Duodenal mucosa (tissue), 2 donors: ENCODE measurements around the gene IL21R.
"Not testable (repeated sequence)": the region's sequence is repeated elsewhere in the genome, so short reads cannot be mapped to it uniquely, and the experiment has no call there.

Experiments
- H3K27ac ChIP-seq: one replicate; pipeline ENCODE4 v1.7.0; 2013; ENCODE audit warnings: low read depth, low read length
- H3K27me3 ChIP-seq, 2 donors: one replicate each; pipeline ENCODE4 v1.7.0; 2013; ENCODE audit warnings: low read length in 2 of 2, control low read depth in 1 of 2; ENCODE audit not compliant: insufficient read depth in 2 of 2, control insufficient read depth in 1 of 2
- H3K36me3 ChIP-seq, 2 donors: one replicate each; pipeline ENCODE4 v1.7.0; 2013; ENCODE audit warnings: low read length in 2 of 2, control low read depth in 1 of 2; ENCODE audit not compliant: insufficient read depth in 2 of 2, control insufficient read depth in 1 of 2
- H3K4me1 ChIP-seq, 2 donors: one replicate each; pipeline ENCODE4 v1.7.0; 2013; ENCODE audit warnings: low read length in 2 of 2, control low read depth in 1 of 2; ENCODE audit not compliant: insufficient read depth in 2 of 2, control insufficient read depth in 1 of 2
- H3K4me3 ChIP-seq, 2 donors: one replicate each; pipeline ENCODE4 v1.7.0; 2013; ENCODE audit warnings: low read length in 2 of 2, low read depth in 1 of 2
- H3K9ac ChIP-seq, 2 donors: one replicate each; pipeline ENCODE4 v1.7.0; 2013; ENCODE audit warnings: low read length in 2 of 2, low read depth in 1 of 2
- H3K9me3 ChIP-seq, 2 donors: one replicate each; pipeline ENCODE4 v1.7.0; 2013; ENCODE audit warnings: low read length in 2 of 2, control low read depth in 1 of 2; ENCODE audit not compliant: control insufficient read depth in 1 of 2

The IL21R gene

DNA sequence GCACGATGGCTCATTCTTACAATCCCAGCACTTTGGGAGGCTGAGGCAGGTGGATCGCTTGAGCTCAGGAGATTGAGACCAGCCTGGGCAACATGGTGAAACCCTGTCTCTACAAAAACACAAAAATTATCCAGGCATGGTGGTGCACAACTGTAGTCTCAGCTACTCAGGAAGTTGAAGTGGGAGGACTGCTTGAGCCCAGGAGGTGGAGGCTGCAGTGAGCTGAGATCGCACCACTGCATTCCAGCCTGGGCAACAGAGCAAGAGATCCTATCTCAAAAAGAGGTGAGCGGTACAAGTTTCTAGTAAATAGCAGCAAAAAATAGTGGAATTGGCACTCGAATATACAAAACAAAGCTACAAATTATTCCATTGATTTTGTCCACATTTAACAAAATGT is 31.2 kb downstream of the IL21R start:
- H3K4me1 ChIP-seq, H3K4me3 ChIP-seq, H3K27me3 ChIP-seq, H3K9ac ChIP-seq, H3K9me3 ChIP-seq, H3K27ac ChIP-seq, H3K36me3 ChIP-seq: not testable (repeated sequence)

DNA sequence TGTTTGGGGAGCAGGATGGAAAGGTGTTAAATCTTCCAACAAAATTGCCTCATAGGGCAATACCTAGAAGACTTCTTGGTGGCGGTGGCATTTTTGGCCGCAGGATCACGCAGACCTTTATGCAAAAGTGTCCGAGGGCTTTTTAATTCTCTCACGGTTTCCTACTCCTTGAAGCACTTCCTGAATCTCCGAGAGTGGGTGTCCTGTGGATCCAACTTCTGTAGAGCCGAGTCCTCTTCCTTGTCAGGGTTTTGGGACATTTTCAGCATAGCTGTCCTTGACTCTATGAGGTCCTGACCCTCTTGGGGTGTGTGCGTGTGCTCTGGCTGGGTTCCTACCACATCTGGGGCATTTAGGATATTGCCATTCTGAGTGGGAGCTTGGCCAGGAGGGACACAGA is 31.7 kb downstream of the IL21R start:
- Histone ChIP-seq H3K36me3 (no peaks in the 10 kb centered on the region), H3K4me1 (no peaks in the 10 kb centered on the region), H3K27ac (no peak overlapping the region), H3K4me3 (no peak overlapping the region), H3K9ac (no peak overlapping the region), H3K9me3 (no peaks in the 10 kb centered on the region), H3K27me3 (no peaks in the 10 kb centered on the region)

DNA sequence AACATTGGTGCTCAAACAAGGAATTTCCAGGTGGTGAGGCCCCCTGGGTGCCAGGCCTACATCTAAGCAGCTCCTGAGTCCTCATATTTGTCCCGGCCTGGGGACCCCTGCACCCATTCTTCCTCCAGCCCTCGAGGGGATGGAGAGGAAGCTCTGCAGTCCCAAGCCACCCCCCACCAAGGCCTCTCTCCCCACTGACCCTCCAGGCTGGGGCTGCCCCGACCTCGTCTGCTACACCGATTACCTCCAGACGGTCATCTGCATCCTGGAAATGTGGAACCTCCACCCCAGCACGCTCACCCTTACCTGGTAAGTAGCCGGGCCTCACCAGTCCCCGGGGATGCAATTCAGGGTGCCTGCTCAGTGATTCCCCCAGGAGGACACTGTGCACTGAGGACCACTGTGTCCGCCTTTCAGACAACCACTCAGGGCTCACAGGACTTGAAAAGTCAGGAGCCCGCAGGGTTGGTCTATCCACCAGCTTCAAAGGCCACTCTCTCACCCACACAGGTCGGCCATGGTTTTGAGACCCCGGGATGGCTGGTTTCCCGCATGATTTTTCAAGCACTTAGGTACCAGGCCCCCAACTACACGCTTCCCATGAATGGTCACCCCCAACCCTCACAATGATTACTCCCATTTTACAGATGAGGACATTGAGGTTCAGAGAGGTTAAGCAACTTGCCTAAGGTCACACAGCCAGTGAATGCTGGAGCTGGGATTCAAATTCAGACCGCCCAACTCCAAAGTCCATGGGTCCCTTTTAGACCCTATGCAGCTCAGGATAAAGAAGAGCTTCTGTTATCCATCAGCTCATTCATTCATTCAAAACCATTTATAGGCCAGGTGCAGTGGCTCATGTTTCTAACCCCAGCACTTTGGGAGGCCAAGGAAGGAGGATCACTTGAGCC is 32.4 kb downstream of the IL21R start:
- Histone ChIP-seq H3K4me1 (no peaks in the 10 kb centered on the region), H3K9me3 (no peaks in the 10 kb centered on the region), H3K27ac (no peak overlapping the region), H3K4me3 (no peak overlapping the region), H3K36me3 (no peaks in the 10 kb centered on the region), H3K9ac (no peak overlapping the region), H3K27me3 (no peaks in the 10 kb centered on the region)

DNA sequence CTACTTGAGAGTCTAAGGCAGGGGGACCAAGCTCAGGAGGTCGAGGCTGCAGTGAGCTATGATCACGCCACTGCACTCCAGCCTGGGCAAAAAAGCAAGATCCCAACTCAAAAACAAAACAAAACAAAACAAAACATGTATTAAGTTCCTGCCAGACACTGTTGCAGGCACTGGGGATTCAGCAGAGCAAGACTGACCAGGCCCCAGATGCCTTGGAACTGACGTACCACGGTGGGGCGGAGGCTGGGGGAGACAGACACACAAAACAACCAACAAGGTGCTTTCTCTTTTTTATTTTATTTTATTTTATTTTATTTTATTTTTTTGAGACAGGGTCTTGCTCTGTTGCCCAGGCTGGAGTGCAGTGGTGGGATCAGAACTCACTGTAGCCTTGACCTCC is 33.2 kb downstream of the IL21R start:
- H3K27me3 ChIP-seq, H3K4me3 ChIP-seq, H3K36me3 ChIP-seq, H3K4me1 ChIP-seq, H3K9ac ChIP-seq, H3K27ac ChIP-seq, H3K9me3 ChIP-seq: not testable (repeated sequence)

DNA sequence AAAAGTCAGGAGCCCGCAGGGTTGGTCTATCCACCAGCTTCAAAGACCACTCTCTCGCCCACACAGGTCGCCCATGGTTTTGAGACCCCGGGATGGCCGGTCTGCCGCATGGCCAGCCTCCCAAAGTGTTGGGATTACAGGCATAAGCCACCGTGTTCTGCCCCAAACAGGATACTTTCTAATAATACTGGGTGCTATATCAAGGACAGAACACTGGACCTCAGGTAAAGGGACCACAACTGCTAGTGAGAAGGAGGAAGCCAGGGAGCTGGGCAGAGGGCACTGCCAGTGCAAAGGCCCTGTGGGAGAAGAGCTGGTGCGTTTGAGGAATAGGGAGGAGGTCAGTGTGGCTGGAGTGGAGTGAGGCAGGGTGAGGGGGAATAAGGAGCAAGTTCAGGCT is 34.1 kb downstream of the IL21R start:
- H3K4me1 ChIP-seq, result no peaks in the 10 kb centered on the region
- H3K27ac ChIP-seq, result no peak overlapping the region
- no peaks in the 10 kb centered on the region for H3K9me3 ChIP-seq
- no peaks in the 10 kb centered on the region for H3K36me3 ChIP-seq
- H3K9ac ChIP-seq, result no peak overlapping the region
- no peaks in the 10 kb centered on the region for H3K27me3 ChIP-seq
- no peak overlapping the region for H3K4me3 ChIP-seq

DNA sequence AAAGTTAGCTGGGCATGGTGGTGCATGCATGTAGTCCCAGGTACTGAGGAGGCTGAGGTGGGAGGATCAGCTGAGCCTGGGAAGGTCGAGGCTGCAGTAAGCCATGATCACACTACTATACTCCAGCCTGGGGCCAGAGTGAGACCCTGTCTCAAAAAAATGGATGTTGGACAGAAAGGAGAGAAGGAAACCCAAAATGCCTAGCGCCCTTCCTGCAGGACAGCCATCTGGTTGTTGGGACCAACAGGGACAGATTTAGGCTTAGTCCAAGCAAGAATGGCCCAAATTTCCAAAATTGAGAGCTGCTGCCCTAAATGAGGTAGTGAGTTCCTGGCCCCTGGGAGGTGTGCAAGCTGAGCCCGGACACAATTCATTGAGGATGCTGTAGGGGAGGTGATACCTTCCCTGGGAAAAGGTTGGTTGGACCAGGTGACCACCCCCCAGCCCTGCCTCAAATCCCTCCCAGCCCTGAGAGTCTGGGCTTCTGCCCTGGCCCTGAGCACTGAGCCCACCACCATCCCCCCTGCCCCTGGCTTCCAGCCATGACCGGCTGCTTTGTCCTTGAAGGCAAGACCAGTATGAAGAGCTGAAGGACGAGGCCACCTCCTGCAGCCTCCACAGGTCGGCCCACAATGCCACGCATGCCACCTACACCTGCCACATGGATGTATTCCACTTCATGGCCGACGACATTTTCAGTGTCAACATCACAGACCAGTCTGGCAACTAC is 35.1 kb downstream of the IL21R start:
- Histone ChIP-seq H3K4me3 (no peak overlapping the region), H3K36me3 (no peaks in the 10 kb centered on the region), H3K27me3 (no peaks in the 10 kb centered on the region), H3K27ac (no peak overlapping the region), H3K9me3 (no peaks in the 10 kb centered on the region), H3K4me1 (no peaks in the 10 kb centered on the region), H3K9ac (no peak overlapping the region)

DNA sequence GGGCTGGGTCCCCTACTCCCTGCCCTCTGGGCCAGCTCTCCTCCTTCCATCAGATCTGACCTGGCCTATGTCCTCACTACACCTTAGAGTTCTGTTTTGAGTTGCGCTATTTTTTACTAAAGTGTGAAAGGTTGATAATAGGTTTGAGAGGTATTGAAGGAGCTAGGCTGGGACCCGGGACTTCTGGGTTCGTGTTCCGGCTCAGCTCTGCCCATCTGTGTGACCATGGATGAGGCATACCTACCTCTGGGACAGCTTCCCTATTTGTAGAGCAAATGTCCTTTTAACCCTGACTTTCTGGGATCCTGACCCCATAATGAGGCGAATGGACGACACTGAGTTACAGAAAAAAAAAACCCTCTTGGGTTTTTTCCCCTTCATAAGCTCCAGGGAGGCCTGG is 36.0 kb downstream of the IL21R start:
- no peaks in the 10 kb centered on the region for H3K4me1 ChIP-seq
- H3K9me3 ChIP-seq, result no peaks in the 10 kb centered on the region
- H3K36me3 ChIP-seq, result no peaks in the 10 kb centered on the region
- no peak overlapping the region for H3K9ac ChIP-seq
- H3K4me3 ChIP-seq, result no peak overlapping the region
- H3K27me3 ChIP-seq, result no peaks in the 10 kb centered on the region
- no peak overlapping the region for H3K27ac ChIP-seq

DNA sequence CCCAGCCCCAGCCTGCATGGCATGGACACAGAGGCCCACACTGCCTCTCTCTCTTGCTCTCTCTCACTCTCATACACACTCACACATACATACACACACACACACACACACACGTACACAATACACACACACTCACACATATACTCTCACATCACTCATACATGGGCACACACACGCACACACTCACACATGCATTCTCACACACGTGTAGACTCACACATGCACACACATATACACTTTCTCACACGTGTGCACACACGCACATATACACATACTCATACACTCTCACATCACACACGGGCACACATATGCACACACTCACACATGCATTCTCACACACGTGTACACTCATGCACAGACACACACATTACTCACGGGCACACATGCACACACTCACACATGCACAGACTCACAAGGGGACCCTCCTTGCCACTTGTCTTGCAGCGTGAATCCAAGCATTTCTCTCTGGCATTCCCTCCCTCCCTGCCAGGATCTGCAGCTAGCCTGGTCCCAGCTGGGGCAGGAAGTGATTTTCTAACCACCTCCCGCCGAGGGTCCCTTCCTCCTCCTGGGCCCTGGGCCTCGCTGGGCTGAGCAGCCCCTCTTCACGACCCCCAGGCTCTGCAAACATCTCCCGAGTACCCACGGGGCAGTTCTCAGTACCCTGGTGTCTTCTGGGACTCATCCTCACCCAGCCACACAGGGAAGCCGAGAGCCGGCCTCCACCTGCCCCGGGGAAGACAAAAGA is 37.5 kb downstream of the IL21R start:
- Histone ChIP-seq H3K4me3 (no peak overlapping the region), H3K9ac (no peak overlapping the region), H3K27ac (no peak overlapping the region), H3K4me1 (no peaks in the 10 kb centered on the region), H3K36me3 (peaks cover 0 to 6% of the 10 kb centered on the region in 2 donors), H3K9me3 (peaks cover 3 to 5% of the 10 kb centered on the region in 2 donors), H3K27me3 (no peaks in the 10 kb centered on the region)

DNA sequence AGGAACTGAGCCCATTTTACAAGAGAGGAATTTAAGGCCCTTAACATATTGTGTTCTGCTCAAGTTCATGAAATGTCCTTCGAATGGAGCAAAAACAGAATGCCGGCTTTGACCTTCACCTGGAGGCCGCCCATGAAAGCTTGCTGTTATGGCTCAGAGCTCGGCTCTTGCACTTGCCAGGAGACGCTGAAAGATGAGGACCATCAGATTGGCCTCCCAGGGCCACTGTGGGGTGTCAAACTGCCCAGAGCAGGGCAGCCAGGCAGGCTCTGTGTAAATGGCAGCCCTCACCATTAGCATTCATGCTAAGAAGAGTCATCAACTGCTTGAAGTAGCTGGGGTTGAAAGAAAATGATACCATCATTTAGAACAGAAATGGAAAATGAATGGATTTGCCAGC is 39.3 kb downstream of the IL21R start:
- H3K9ac ChIP-seq, result no peak overlapping the region

DNA sequence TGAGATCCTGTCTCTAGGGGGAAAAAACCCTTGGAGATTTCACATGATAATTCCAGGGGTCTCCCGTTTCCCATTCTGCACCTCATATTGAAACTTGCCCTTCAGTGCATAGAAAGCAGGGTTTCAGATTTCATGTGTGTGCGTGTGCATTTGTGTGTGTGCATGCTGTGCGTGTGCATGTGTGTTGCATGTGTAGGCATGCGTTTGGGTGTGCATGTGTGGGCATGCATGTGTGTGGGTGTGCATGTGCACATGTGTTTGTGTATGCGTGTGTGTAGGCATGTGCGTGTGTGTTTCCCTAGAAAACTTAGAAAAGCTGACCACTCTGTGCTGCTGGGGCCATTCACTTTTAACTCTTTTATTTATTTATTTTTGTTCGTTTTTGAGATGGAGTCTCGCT is 40.0 kb downstream of the IL21R start:
- peaks cover 6 to 8% of the 10 kb centered on the region in 2 donors for H3K9me3 ChIP-seq
- no peak overlapping the region for H3K27ac ChIP-seq
- no peaks in the 10 kb centered on the region for H3K27me3 ChIP-seq
- no peak overlapping the region for H3K4me3 ChIP-seq
- H3K9ac ChIP-seq, result no peak overlapping the region
- H3K4me1 ChIP-seq, result no peaks in the 10 kb centered on the region
- peaks cover 0 to 7% of the 10 kb centered on the region in 2 donors for H3K36me3 ChIP-seq

More for the DNA sequence above, 39.3 kb downstream of the IL21R start:
- H3K9me3 ChIP-seq, result peaks cover 6 to 8% of the 10 kb centered on the region in 2 donors
- no peak overlapping the region for H3K4me3 ChIP-seq
- peaks cover 0 to 7% of the 10 kb centered on the region in 2 donors for H3K36me3 ChIP-seq
- no peaks in the 10 kb centered on the region for H3K4me1 ChIP-seq
- no peaks in the 10 kb centered on the region for H3K27me3 ChIP-seq
- H3K27ac ChIP-seq, result no peak overlapping the region
